Measurements from ENCODE around the gene CEP70.
"Not testable (repeated sequence)": the region's sequence is repeated elsewhere in the genome, so short reads cannot be mapped to it uniquely, and the experiment has no call there.

Gene CEP70

DNA sequence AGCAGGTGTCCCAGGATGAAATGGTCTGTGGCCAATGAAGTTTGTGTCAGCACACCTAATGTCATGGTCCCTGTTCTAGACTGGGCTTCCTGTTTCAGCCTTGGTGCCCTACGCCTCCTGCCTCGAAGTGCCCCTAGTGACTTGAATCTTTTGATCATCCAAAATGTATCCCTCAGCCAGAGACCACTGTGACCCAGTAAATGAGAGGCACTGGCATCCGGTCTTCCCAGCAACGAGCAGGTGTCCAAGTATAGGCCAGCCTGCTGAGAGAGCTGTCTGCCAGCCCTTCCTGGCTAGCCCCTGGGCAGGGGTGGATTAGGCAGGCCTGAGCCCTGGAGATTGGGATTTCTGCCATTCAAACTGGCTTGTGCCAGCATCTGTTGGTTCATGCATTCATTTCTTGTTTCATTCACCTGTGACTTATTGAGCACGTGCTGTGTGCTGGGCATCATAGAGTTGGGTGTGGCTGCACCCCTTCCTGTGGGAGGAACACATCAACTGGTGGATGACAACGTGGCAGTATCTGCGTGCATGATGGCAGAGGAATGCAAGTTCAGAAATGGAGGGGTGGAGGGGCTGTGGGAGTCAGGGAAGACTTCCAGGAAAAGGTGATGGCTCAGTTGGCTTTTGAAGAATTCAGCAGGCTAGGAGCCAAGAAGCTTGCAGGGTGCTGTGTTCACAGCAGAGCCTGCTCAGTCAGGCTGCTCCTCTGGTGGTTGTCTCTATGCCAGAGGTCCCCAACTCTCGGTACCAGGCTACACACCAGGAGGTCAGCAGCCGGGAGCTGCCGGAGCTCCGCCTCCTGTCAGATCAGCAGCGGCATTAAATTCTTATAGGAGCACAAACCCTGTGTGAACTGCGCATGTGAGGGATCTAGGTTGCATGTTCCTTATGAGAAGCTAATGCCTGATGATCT, 138.0 kb downstream of the CEP70 start:
- no peak for ATAC-seq
- TF ChIP-seq ISL1 (CRISPR knock-in tag; IDR thresholded peaks at IDR 0.05) (no peak), ZNF70 (CRISPR knock-in tag; IDR thresholded peaks at IDR 0.05) (no peak), TOX (CRISPR knock-in tag; IDR thresholded peaks at IDR 0.05; ENCODE audit: borderline replicate concordance) (no peak), ZNF8 (CRISPR knock-in tag; IDR thresholded peaks at IDR 0.05) (no peak), ZNF565 (CRISPR knock-in tag; conservative IDR thresholded peaks at IDR 0.05; ENCODE audit: low read depth) (no peak)

DNA sequence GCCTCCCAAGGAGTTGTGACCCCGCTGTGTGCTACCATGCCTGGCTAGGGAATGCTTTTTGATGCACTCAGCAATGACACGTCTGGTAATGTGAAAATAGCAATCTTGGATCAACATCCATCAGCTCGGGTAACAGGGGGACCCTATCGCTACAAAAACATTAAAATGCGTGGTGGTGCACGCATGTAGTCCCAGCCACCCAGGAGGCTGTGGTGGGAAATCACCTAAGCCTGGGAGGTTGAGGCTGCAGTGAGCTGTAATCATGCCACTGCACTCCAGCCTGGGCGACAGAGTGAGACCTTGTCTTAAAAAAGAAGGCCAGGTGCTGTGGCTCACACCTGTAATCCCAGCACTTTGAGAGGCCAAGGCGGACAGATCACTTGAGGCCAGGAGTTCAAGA, 140.1 kb downstream of the CEP70 start:
- ATAC-seq = not testable (repeated sequence)

DNA sequence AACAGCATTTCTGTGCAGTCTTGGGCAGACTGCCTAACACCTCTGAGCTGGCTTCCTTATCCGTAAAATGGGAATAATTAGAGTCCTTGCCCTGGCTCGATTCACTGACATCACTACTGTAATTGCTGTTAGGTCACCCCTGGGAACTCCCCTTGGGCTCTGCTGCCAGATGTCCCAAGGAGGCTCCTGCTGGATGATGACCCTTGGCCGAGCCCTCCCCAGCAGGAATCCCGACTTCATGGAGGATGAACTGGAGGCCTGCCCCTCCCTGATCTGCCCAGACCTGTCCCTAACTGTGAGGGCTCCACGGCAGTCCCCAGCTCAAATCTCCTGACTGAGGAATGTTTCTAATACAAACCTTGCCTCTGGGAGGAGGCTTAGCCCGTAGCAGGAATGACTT, 141.6 kb downstream of the CEP70 start:
- ATAC-seq = no peak
- TF ChIP-seq PPARA (CRISPR knock-in tag; IDR thresholded peaks at IDR 0.05; ENCODE audit: borderline replicate concordance) (no peak), SNAI2 (CRISPR knock-in tag; IDR thresholded peaks at IDR 0.05) (no peak), TCF4 (CRISPR knock-in tag; IDR thresholded peaks at IDR 0.05; ENCODE audit: borderline replicate concordance) (no peak), CSDC2 (CRISPR knock-in tag; IDR thresholded peaks at IDR 0.05) (no peak), ESRRG (CRISPR knock-in tag; IDR thresholded peaks at IDR 0.05) (no peak), ARNTL (CRISPR knock-in tag; IDR thresholded peaks at IDR 0.05; ENCODE audit: borderline replicate concordance, low read depth) (no peak), RARB (CRISPR knock-in tag; IDR thresholded peaks at IDR 0.05) (no peak), ZNF565 (CRISPR knock-in tag; conservative IDR thresholded peaks at IDR 0.05; ENCODE audit: low read depth) (no peak), BACH2 (CRISPR knock-in tag; IDR thresholded peaks at IDR 0.05; ENCODE audit: borderline replicate concordance) (no peak), ZNF70 (CRISPR knock-in tag; IDR thresholded peaks at IDR 0.05) (no peak), ZNF8 (CRISPR knock-in tag; IDR thresholded peaks at IDR 0.05) (no peak), ISL1 (CRISPR knock-in tag; IDR thresholded peaks at IDR 0.05) (no peak), ZC3H10 (CRISPR knock-in tag; IDR thresholded peaks at IDR 0.05) (no peak), ZFP3 (CRISPR knock-in tag; IDR thresholded peaks at IDR 0.05) (no peak), OSR1 (CRISPR knock-in tag; IDR thresholded peaks at IDR 0.05) (no peak)
- TF ChIP-seq, protein P1, sequence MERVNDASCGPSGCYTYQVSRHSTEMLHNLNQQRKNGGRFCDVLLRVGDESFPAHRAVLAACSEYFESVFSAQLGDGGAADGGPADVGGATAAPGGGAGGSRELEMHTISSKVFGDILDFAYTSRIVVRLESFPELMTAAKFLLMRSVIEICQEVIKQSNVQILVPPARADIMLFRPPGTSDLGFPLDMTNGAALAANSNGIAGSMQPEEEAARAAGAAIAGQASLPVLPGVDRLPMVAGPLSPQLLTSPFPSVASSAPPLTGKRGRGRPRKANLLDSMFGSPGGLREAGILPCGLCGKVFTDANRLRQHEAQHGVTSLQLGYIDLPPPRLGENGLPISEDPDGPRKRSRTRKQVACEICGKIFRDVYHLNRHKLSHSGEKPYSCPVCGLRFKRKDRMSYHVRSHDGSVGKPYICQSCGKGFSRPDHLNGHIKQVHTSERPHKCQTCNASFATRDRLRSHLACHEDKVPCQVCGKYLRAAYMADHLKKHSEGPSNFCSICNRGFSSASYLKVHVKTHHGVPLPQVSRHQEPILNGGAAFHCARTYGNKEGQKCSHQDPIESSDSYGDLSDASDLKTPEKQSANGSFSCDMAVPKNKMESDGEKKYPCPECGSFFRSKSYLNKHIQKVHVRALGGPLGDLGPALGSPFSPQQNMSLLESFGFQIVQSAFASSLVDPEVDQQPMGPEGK (CRISPR knock-in tag; IDR thresholded peaks at IDR 0.05; ENCODE audit: borderline replicate concordance) = no peak
- TF ChIP-seq, protein P2, sequence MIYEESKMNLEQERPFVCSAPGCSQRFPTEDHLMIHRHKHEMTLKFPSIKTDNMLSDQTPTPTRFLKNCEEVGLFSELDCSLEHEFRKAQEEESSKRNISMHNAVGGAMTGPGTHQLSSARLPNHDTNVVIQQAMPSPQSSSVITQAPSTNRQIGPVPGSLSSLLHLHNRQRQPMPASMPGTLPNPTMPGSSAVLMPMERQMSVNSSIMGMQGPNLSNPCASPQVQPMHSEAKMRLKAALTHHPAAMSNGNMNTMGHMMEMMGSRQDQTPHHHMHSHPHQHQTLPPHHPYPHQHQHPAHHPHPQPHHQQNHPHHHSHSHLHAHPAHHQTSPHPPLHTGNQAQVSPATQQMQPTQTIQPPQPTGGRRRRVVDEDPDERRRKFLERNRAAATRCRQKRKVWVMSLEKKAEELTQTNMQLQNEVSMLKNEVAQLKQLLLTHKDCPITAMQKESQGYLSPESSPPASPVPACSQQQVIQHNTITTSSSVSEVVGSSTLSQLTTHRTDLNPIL (CRISPR knock-in tag; IDR thresholded peaks at IDR 0.05; ENCODE audit: low read depth) = no peak
- TF ChIP-seq, protein P3, sequence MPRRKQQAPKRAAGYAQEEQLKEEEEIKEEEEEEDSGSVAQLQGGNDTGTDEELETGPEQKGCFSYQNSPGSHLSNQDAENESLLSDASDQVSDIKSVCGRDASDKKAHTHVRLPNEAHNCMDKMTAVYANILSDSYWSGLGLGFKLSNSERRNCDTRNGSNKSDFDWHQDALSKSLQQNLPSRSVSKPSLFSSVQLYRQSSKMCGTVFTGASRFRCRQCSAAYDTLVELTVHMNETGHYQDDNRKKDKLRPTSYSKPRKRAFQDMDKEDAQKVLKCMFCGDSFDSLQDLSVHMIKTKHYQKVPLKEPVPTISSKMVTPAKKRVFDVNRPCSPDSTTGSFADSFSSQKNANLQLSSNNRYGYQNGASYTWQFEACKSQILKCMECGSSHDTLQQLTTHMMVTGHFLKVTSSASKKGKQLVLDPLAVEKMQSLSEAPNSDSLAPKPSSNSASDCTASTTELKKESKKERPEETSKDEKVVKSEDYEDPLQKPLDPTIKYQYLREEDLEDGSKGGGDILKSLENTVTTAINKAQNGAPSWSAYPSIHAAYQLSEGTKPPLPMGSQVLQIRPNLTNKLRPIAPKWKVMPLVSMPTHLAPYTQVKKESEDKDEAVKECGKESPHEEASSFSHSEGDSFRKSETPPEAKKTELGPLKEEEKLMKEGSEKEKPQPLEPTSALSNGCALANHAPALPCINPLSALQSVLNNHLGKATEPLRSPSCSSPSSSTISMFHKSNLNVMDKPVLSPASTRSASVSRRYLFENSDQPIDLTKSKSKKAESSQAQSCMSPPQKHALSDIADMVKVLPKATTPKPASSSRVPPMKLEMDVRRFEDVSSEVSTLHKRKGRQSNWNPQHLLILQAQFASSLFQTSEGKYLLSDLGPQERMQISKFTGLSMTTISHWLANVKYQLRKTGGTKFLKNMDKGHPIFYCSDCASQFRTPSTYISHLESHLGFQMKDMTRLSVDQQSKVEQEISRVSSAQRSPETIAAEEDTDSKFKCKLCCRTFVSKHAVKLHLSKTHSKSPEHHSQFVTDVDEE (CRISPR knock-in tag; IDR thresholded peaks at IDR 0.05) = no peak
- TF ChIP-seq, protein P4, sequence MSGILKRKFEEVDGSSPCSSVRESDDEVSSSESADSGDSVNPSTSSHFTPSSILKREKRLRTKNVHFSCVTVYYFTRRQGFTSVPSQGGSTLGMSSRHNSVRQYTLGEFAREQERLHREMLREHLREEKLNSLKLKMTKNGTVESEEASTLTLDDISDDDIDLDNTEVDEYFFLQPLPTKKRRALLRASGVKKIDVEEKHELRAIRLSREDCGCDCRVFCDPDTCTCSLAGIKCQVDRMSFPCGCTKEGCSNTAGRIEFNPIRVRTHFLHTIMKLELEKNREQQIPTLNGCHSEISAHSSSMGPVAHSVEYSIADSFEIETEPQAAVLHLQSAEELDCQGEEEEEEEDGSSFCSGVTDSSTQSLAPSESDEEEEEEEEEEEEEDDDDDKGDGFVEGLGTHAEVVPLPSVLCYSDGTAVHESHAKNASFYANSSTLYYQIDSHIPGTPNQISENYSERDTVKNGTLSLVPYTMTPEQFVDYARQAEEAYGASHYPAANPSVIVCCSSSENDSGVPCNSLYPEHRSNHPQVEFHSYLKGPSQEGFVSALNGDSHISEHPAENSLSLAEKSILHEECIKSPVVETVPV (CRISPR knock-in tag; IDR thresholded peaks at IDR 0.05) = no peak

DNA sequence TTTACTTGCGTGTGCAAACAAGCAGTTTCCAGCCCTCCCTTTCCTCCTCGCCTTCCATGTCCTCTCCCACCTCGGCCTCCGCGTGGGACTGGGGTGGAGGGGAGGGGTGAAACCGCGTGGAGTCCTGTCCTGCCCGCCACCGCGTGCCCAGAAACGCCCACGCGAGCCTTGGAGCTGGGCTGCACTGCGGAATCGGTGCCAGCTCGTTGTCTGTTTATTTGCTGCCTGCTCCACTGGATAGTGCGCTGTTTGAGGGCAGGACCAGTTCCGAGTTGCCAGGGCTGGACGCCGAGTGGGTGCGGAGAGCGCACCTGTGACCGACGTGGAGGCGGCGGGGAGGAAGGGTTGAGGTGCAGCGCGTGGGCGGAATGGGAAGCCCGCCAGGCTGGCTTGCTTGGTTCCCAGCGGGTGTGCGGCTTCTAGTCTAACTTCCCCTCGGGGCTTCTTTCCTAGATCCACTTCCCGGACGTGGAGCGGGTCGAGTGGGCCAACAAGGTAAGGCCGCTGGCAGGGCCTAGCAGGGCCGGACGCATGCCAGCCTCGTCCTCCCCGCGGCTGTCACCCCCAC, 142.4 kb downstream of the CEP70 start:
- TF ChIP-seq TOX (CRISPR knock-in tag; IDR thresholded peaks at IDR 0.05; ENCODE audit: borderline replicate concordance) (no peak), ESRRG (CRISPR knock-in tag; IDR thresholded peaks at IDR 0.05) (no peak), ISL1 (CRISPR knock-in tag; IDR thresholded peaks at IDR 0.05) (no peak)
- TF ChIP-seq, protein P5, sequence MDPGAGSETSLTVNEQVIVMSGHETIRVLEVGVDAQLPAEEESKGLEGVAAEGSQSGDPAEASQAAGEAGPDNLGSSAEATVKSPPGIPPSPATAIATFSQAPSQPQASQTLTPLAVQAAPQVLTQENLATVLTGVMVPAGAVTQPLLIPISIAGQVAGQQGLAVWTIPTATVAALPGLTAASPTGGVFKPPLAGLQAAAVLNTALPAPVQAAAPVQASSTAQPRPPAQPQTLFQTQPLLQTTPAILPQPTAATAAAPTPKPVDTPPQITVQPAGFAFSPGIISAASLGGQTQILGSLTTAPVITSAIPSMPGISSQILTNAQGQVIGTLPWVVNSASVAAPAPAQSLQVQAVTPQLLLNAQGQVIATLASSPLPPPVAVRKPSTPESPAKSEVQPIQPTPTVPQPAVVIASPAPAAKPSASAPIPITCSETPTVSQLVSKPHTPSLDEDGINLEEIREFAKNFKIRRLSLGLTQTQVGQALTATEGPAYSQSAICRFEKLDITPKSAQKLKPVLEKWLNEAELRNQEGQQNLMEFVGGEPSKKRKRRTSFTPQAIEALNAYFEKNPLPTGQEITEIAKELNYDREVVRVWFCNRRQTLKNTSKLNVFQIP (CRISPR knock-in tag; IDR thresholded peaks at IDR 0.05; ENCODE audit: borderline replicate concordance, low read depth) = no peak
- ATAC-seq = no peak
